ENCODE measurements around the gene BAAT. TPM values are rescaled to one million over a fixed set of nuclear protein-coding genes. Genes with fewer than 3 reads are reported as not detected.
A peak's percentile ranks its signal among the peaks of the same experiment; 100 is the strongest.

Gene BAAT
- total and polyA plus RNA-seq, 9 of the 15 experiments (the other 6 are each of a cell fraction or from before 2014, with no cell fraction given) = 0.17 to 0.76 (median 0.32) TPM

- TF ChIP-seq, protein P1, sequence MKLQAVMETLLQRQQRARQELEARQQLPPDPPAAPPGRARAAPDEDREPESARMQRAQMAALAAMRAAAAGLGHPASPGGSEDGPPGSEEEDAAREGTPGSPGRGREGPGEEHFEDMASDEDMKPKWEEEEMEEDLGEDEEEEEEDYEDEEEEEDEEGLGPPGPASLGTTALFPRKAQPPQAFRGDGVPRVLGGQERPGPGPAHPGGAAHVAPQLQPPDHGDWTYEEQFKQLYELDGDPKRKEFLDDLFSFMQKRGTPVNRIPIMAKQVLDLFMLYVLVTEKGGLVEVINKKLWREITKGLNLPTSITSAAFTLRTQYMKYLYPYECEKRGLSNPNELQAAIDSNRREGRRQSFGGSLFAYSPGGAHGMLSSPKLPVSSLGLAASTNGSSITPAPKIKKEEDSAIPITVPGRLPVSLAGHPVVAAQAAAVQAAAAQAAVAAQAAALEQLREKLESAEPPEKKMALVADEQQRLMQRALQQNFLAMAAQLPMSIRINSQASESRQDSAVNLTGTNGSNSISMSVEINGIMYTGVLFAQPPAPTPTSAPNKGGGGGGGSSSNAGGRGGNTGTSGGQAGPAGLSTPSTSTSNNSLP (IDR thresholded peaks at IDR 0.05; ENCODE audit: borderline replicate concordance, low read depth, low read length) = no peak
- TF ChIP-seq ARID1B (IDR thresholded peaks at IDR 0.05) (no peak), ZBTB12 (CRISPR knock-in tag; IDR thresholded peaks at IDR 0.05) (no peak), KLF6 (CRISPR knock-in tag; IDR thresholded peaks at IDR 0.05; ENCODE audit: borderline replicate concordance) (no peak), HNRNPLL (IDR thresholded peaks at IDR 0.05; ENCODE audit: low read depth, low read length, poor library complexity, severe bottlenecking) (no peak), ZNF384 (IDR thresholded peaks at IDR 0.05; ENCODE audit: low read depth, low read length) (peak; percentile 86), MECOM (CRISPR knock-in tag; IDR thresholded peaks at IDR 0.05) (no peak), RNF2 (IDR thresholded peaks at IDR 0.05) (no peak), MXI1 (IDR thresholded peaks at IDR 0.05; ENCODE audit: low read depth, low read length) (no peak), TOE1 (IDR thresholded peaks at IDR 0.05; ENCODE audit: borderline replicate concordance) (no peak), TOE1 (CRISPR knock-in tag; IDR thresholded peaks at IDR 0.05; ENCODE audit: borderline replicate concordance, low read depth) (no peak), NFE2 (IDR thresholded peaks at IDR 0.05; ENCODE audit: low read depth) (peak; percentile 77), RFX1 (IDR thresholded peaks at IDR 0.05) (peak; percentile 28; the same call in 1 of the 2 replicates), ZC3H4 (CRISPR knock-in tag; IDR thresholded peaks at IDR 0.05; ENCODE audit: borderline replicate concordance) (no peak), POLR2AphosphoS2 (IDR thresholded peaks at IDR 0.05; ENCODE audit: low read length) (no peak), ZNF212 (CRISPR knock-in tag; IDR thresholded peaks at IDR 0.05) (no peak), CBFA2T2 (conservative IDR thresholded peaks at IDR 0.05) (no peak), ZNF143 (CRISPR knock-in tag; IDR thresholded peaks at IDR 0.05) (no peak), CBFA2T3 (IDR thresholded peaks at IDR 0.05) (peak; percentile 34), ZFX (CRISPR knock-in tag; IDR thresholded peaks at IDR 0.05) (no peak), DPF2 (IDR thresholded peaks at IDR 0.05) (peak; percentile 33; the same call in 1 of the 2 replicates), HNRNPL (IDR thresholded peaks at IDR 0.05; ENCODE audit: low read depth, low read length) (no peak), SRSF3 (IDR thresholded peaks at IDR 0.05; ENCODE audit: insufficient read depth, low read length) (no peak), FOXA1 (IDR thresholded peaks at IDR 0.05; ENCODE audit: borderline replicate concordance) (no peak), HSF4 (CRISPR knock-in tag; IDR thresholded peaks at IDR 0.05; ENCODE audit: borderline replicate concordance) (no peak)
- TF ChIP-seq, protein P2, sequence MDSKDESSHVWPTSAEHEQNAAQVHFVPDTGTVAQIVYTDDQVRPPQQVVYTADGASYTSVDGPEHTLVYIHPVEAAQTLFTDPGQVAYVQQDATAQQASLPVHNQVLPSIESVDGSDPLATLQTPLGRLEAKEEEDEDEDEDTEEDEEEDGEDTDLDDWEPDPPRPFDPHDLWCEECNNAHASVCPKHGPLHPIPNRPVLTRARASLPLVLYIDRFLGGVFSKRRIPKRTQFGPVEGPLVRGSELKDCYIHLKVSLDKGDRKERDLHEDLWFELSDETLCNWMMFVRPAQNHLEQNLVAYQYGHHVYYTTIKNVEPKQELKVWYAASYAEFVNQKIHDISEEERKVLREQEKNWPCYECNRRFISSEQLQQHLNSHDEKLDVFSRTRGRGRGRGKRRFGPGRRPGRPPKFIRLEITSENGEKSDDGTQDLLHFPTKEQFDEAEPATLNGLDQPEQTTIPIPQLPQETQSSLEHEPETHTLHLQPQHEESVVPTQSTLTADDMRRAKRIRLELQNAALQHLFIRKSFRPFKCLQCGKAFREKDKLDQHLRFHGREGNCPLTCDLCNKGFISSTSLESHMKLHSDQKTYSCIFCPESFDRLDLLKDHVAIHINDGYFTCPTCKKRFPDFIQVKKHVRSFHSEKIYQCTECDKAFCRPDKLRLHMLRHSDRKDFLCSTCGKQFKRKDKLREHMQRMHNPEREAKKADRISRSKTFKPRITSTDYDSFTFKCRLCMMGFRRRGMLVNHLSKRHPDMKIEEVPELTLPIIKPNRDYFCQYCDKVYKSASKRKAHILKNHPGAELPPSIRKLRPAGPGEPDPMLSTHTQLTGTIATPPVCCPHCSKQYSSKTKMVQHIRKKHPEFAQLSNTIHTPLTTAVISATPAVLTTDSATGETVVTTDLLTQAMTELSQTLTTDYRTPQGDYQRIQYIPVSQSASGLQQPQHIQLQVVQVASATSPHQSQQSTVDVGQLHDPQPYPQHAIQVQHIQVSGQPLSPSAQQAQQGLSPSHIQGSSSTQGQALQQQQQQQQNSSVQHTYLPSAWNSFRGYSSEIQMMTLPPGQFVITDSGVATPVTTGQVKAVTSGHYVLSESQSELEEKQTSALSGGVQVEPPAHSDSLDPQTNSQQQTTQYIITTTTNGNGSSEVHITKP (IDR thresholded peaks at IDR 0.05; ENCODE audit: partially characterized antibody) = no peak
Measured at GRCh38 chr9:101369884-101370531, 14.8 kb downstream of the BAAT start (continued).

Data from K562 (cell line).